Pancreas (tissue), 10 donors: Measurements from ENCODE around the gene RUNX3. TPM values are rescaled to one million over a fixed set of nuclear protein-coding genes. Genes with fewer than 3 reads are reported as not detected.

Experiments
- ATAC-seq, 4 donors: fragments of 200-7000 bp; cut with Tn5 transposase; one replicate each; pipeline versions ENCODE4 v1.8.0 to v1.9.1; 2020; ENCODE audit warnings: mild to moderate bottlenecking in 4 of 4, moderate library complexity in 4 of 4
- DNase-seq, 6 donors: peaks; one replicate each; pipeline ENCODE4 v3.0.0-alpha.2; 2020
- FAIRE-seq: peaks from 2 replicates; lab custom pipeline; 2012; peaks lifted over from hg19 to GRCh38; lab: Jason Lieb, UNC
- H3K27ac ChIP-seq, 4 donors: fragments of 200-600 bp; sonication (generic); 1 replicate in 3 of 4; 2 replicates in 1 of 4; pipeline versions ENCODE4 v1.5.0 to v1.8.0; 2020
- H3K27me3 ChIP-seq, 4 donors: fragments of 200-600 bp; one replicate each; pipeline ENCODE4 v1.8.0; 2021
- H3K36me3 ChIP-seq, 3 donors: fragments of 200-600 bp; sonication (generic) in 1 of 3; one replicate each; pipeline versions ENCODE4 v1.5.0 to v1.8.0; 2020 to 2021
- H3K4me1 ChIP-seq, 3 donors: fragments of 200-600 bp; one replicate each; pipeline ENCODE4 v1.8.0; 2021
- H3K4me3 ChIP-seq, 4 donors: fragments of 200-600 bp; sonication (generic) in 2 of 4; one replicate each; pipeline versions ENCODE4 v1.5.0 to v1.8.0; 2020 to 2021
- H3K9me3 ChIP-seq, 4 donors: fragments of 200-600 bp; one replicate each; pipeline ENCODE4 v1.8.0; 2021
- WGBS, 2 donors: extraction: QIAGEN DNeasy Blood & Tissue Kit; methylation state at CpG; one replicate each; pipeline ENCODE4 v1.1.7; 2013; 5-methylcytosine and 5-hydroxymethylcytosine counted together
- intact Hi-C, 3 donors: fragments of 100-400 bp; cut with DNase I; formaldehyde crosslinking; loops; one replicate each; pipeline versions ENCODE4 v1.11.1 to v1.14.2; 2022
- polyA plus RNA-seq, 2 donors: library from polyadenylated mRNA; stranded (reverse); fragments of 200-250 nt; gene quantifications; one replicate each; pipeline ENCODE4 v1.2.3, GENCODE V29; 2013
- total RNA-seq, 6 donors: library from RNA; stranded (reverse); fragmentation: NEBNext Ultra II Directional in 4 of 6; extraction: Animal tissue kit (Norgen Biotek cat#: 25700) in 4 of 6; gene quantifications; one replicate each; pipeline versions ENCODE4 v1.2.1 to v1.2.4, GENCODE V29; 2021 to 2023
- TF ChIP-seq, protein P1 (sequence below), 4 donors: fragments of 200-600 bp; sonication (generic) in 3 of 4; IDR thresholded peaks; one replicate each; pipeline versions ENCODE4 v1.5.0 to v1.8.0; 2021; ENCODE audit warnings: antibody characterized with exemption in 4 of 4
- donor health status: healthy with polysubstance abuse.
- donor health status: DM: no; HTN: no; CAD: no; lungs with moderate emphysema.
- donor health status: DM: no; HTN: no; CAD: no.
- donor health status: control.
- donor health status: control.
- donor health status: Bipolar disorder and iron deficiency.
- donor health status: DM: yes; HTN: yes; CAD: no.
- donor health status: DM: no; HTN: no; CAD: no.
- donor health status: DM: no; HTN: no; CAD: no.
- donor health status: DM: yes; HTN: yes; CAD: no.

Gene RUNX3
- total and polyA plus RNA-seq, 8 donors = 0.30 to 3.7 (median 0.77) TPM

DNA sequence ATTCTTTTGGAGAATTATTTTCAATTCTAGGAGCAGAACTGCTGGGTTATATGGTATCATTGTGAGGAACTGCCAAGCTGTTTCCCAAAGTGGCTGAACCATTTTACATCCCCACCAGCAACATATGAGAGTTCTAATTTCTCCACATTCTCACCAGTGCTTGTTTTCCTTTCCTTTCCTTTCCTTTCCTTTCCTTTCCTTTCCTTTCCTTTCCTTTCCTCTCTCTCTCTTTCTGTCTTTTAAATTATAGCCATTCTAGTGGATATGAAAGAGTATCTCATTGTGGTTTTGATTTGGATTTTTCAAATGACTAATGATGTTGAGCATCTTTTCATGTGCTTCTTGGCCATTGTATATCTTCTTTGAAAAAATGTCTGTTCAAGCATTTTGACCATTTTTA lies 45.3 kb downstream of the RUNX3 start:
- H3K36me3 ChIP-seq = no peaks in the 10 kb centered on the region
- no peaks in the 10 kb centered on the region for H3K4me1 ChIP-seq
- FAIRE-seq = no peak
- TF ChIP-seq, protein P1, sequence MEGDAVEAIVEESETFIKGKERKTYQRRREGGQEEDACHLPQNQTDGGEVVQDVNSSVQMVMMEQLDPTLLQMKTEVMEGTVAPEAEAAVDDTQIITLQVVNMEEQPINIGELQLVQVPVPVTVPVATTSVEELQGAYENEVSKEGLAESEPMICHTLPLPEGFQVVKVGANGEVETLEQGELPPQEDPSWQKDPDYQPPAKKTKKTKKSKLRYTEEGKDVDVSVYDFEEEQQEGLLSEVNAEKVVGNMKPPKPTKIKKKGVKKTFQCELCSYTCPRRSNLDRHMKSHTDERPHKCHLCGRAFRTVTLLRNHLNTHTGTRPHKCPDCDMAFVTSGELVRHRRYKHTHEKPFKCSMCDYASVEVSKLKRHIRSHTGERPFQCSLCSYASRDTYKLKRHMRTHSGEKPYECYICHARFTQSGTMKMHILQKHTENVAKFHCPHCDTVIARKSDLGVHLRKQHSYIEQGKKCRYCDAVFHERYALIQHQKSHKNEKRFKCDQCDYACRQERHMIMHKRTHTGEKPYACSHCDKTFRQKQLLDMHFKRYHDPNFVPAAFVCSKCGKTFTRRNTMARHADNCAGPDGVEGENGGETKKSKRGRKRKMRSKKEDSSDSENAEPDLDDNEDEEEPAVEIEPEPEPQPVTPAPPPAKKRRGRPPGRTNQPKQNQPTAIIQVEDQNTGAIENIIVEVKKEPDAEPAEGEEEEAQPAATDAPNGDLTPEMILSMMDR (IDR thresholded peaks at IDR 0.05) = no peak
- no peaks in the 10 kb centered on the region for H3K27me3 ChIP-seq
- H3K4me3 ChIP-seq = no peak overlapping the region
- no peaks in the 10 kb centered on the region for H3K9me3 ChIP-seq
- no peak for ATAC-seq
- DNase-seq = no peak
- no peak overlapping the region for H3K27ac ChIP-seq
- intact Hi-C loops = no loop called here

GRCh38 chr1:24881034-24881433 lies 49.0 kb downstream of the RUNX3 start:
- no peak for FAIRE-seq
- 10 to 15% methylated on average over 1 of the region's 1 CpG for WGBS, 2 donors

GRCh38 chr1:24878775-24879742 lies 51.0 kb downstream of the RUNX3 start:
- H3K27ac ChIP-seq = no peak overlapping the region
- WGBS, 2 donors = 73 to 75% methylated on average over 7 of the region's 7 CpGs
- no peak overlapping the region for H3K4me3 ChIP-seq
- TF ChIP-seq, protein P1 (IDR thresholded peaks at IDR 0.05) = no peak
- H3K27me3 ChIP-seq = no peaks in the 10 kb centered on the region
- H3K36me3 ChIP-seq = no peaks in the 10 kb centered on the region
- intact Hi-C loops = no loop called here
- no peak for FAIRE-seq
- peak in 1 of 6 donors; percentile 8 for DNase-seq
- no peaks in the 10 kb centered on the region for H3K9me3 ChIP-seq
- H3K4me1 ChIP-seq = no peaks in the 10 kb centered on the region
- no peak for ATAC-seq

More at GRCh38 chr1:24881034-24881433, 49.0 kb downstream of the RUNX3 start:
- Histone ChIP-seq H3K36me3 (no peaks in the 10 kb centered on the region), H3K9me3 (no peaks in the 10 kb centered on the region), H3K4me3 (no peak overlapping the region), H3K27ac (no peak overlapping the region), H3K27me3 (no peaks in the 10 kb centered on the region), H3K4me1 (no peaks in the 10 kb centered on the region)
- intact Hi-C loops = no loop called here
- no peak for ATAC-seq
- DNase-seq = no peak
- TF ChIP-seq, protein P1 (IDR thresholded peaks at IDR 0.05) = no peak

GRCh38 chr1:24878045-24878444 lies 52.0 kb downstream of the RUNX3 start:
- no peaks in the 10 kb centered on the region for H3K27me3 ChIP-seq
- H3K36me3 ChIP-seq = no peaks in the 10 kb centered on the region
- H3K4me3 ChIP-seq = no peak overlapping the region
- TF ChIP-seq, protein P1 (IDR thresholded peaks at IDR 0.05) = no peak
- H3K27ac ChIP-seq = no peak overlapping the region
- WGBS, 2 donors = 84 to 87% methylated on average over 6 of the region's 6 CpGs
- no peaks in the 10 kb centered on the region for H3K4me1 ChIP-seq
- FAIRE-seq = no peak
- intact Hi-C loops = no loop called here
- no peak for DNase-seq
- ATAC-seq = no peak
- H3K9me3 ChIP-seq = no peaks in the 10 kb centered on the region

GRCh38 chr1:24875991-24876506 lies 54.0 kb downstream of the RUNX3 start:
- Histone ChIP-seq H3K36me3 (no peaks in the 10 kb centered on the region), H3K27ac (no peak overlapping the region), H3K4me3 (no peak overlapping the region), H3K27me3 (no peaks in the 10 kb centered on the region), H3K9me3 (no peaks in the 10 kb centered on the region), H3K4me1 (no peaks in the 10 kb centered on the region)
- intact Hi-C loops = no loop called here
- peak in 1 of 6 donors; percentile 7 for DNase-seq
- 40 to 57% methylated on average over 3 to 7 of the region's 8 CpGs for WGBS, 2 donors
- FAIRE-seq = no peak
- no peak for ATAC-seq
- TF ChIP-seq, protein P1 (IDR thresholded peaks at IDR 0.05) = no peak
